ENCODE measurements around the gene EIF5B. TPM values are rescaled to one million over a fixed set of nuclear protein-coding genes. Genes with fewer than 3 reads are reported as not detected.
"Not testable (repeated sequence)": the region's sequence is repeated elsewhere in the genome, so short reads cannot be mapped to it uniquely, and the experiment has no call there.

EIF5B gene
- total RNA-seq, 4 donors from 2014 or later, result 33.0 to 71.3 (median 50.7) TPM

- ATAC-seq (no peak), DNase-seq (no peak)
- no peak overlapping the region for H3K27ac ChIP-seq
- H3K36me3 ChIP-seq, result peaks cover 0 to 81% of the 10 kb centered on the region in 2 donors
- no peaks in the 10 kb centered on the region for H3K27me3 ChIP-seq
- H3K4me3 ChIP-seq, result no peak overlapping the region
- TF ChIP-seq CTCF (IDR thresholded peaks at IDR 0.05 in 4 of 5, conservative IDR thresholded peaks at IDR 0.05 in 1 of 5), result no peak
- TF ChIP-seq POLR2A (IDR thresholded peaks at IDR 0.05), result no peak
- no peaks in the 10 kb centered on the region for H3K4me1 ChIP-seq
- in situ Hi-C loops (cut with MboI; ENCODE audit: low sequenced_read_pairs in 4 of 4) (no loop called here), intact Hi-C loops (cut with DNase I; ENCODE audit: low total_unique reads) (no loop called here)
- no peaks in the 10 kb centered on the region for H3K9me3 ChIP-seq
Measured at GRCh38 chr2:99365661-99366060, 28.5 kb downstream of the EIF5B start.

GRCh38 chr2:99368854-99369253 lies 31.7 kb downstream of the EIF5B start:
- intact Hi-C loops (cut with DNase I; ENCODE audit: low total_unique reads); H3K27me3 ChIP-seq; H3K4me3 ChIP-seq; DNase-seq; ATAC-seq; in situ Hi-C loops (cut with MboI; ENCODE audit: low sequenced_read_pairs in 4 of 4); H3K4me1 ChIP-seq; H3K27ac ChIP-seq; H3K9me3 ChIP-seq: not testable (repeated sequence)
- H3K36me3 ChIP-seq, result peaks cover 0 to 91% of the 10 kb centered on the region in 2 donors

- TF ChIP-seq POLR2A (IDR thresholded peaks at IDR 0.05) (no peak), CTCF (IDR thresholded peaks at IDR 0.05 in 4 of 5, conservative IDR thresholded peaks at IDR 0.05 in 1 of 5) (no peak)
- ATAC-seq (no peak), DNase-seq (no peak)
- Histone ChIP-seq H3K4me1 (no peaks in the 10 kb centered on the region), H3K36me3 (peaks cover 0 to 88% of the 10 kb centered on the region in 2 donors), H3K27me3 (no peaks in the 10 kb centered on the region), H3K9me3 (no peaks in the 10 kb centered on the region), H3K27ac (no peak overlapping the region), H3K4me3 (no peak overlapping the region)
- in situ Hi-C loops (cut with MboI; ENCODE audit: low sequenced_read_pairs in 4 of 4) (no loop called here), intact Hi-C loops (cut with DNase I; ENCODE audit: low total_unique reads) (no loop called here)
Measured at GRCh38 chr2:99373144-99373543, 36.0 kb downstream of the EIF5B start.

DNA sequence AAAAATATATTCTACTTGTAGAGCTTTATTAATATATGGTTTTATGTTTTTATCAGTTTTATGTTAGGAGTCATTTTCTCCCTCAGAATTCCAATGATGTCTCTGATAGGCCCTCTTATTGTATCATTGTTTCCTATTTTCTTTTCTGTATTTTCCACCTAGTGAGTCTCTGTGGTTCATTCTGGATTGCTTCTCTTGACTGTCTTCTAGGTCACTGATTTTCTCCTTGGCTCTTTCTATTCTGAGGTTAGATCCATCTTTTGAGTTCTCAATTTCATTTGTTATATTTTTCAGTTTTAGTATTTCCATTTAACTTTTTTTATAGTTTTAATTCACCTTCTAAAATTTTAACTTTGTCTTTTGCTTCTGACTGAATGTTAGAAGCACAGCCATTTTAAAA lies 37.6 kb downstream of the EIF5B start:
- Histone ChIP-seq H3K9me3 (no peaks in the 10 kb centered on the region), H3K36me3 (peaks cover 0 to 93% of the 10 kb centered on the region in 2 donors), H3K27ac (no peak overlapping the region), H3K27me3 (no peaks in the 10 kb centered on the region), H3K4me1 (no peaks in the 10 kb centered on the region), H3K4me3 (no peak overlapping the region)
- DNase-seq (no peak), ATAC-seq (no peak)
- intact Hi-C loops (cut with DNase I; ENCODE audit: low total_unique reads) (no loop called here), in situ Hi-C loops (cut with MboI; ENCODE audit: low sequenced_read_pairs in 4 of 4) (no loop called here)
- TF ChIP-seq CTCF (IDR thresholded peaks at IDR 0.05 in 4 of 5, conservative IDR thresholded peaks at IDR 0.05 in 1 of 5), result no peak
- no peak for TF ChIP-seq POLR2A (IDR thresholded peaks at IDR 0.05)

DNA sequence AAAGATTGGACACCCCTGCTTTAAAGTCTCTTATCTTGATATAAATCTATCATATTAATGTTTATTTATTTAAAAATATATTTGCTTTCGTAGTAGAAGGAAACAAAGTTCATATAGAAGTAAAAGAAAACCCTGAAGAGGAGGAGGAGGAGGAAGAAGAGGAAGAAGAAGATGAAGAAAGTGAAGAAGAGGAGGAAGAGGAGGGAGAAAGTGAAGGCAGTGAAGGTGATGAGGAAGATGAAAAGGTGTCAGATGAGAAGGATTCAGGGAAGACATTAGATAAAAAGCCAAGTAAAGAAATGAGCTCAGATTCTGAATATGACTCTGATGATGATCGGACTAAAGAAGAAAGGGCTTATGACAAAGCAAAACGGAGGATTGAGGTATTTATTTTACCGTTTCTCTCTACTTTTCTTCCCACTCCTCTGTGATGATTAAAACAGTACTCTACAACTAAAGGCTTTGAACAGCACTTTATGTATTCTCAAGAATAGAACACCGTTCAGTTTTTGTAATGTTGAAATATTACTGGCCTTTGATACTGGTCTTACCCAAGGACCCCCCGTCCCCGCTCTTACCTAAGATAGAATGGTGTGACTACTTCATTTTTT lies 39.2 kb downstream of the EIF5B start:
- intact Hi-C loops (cut with DNase I; ENCODE audit: low total_unique reads), result no loop called here
- Histone ChIP-seq H3K36me3 (peaks cover 0 to 90% of the 10 kb centered on the region in 2 donors), H3K4me1 (no peaks in the 10 kb centered on the region), H3K27me3 (no peaks in the 10 kb centered on the region), H3K9me3 (no peaks in the 10 kb centered on the region), H3K4me3 (no peak overlapping the region), H3K27ac (no peak overlapping the region)
- DNase-seq (no peak), ATAC-seq (no peak)
- in situ Hi-C loops (cut with MboI; ENCODE audit: low sequenced_read_pairs in 4 of 4), result no loop called here
- TF ChIP-seq POLR2A (IDR thresholded peaks at IDR 0.05), result no peak
- no peak for TF ChIP-seq CTCF (IDR thresholded peaks at IDR 0.05 in 4 of 5, conservative IDR thresholded peaks at IDR 0.05 in 1 of 5)

Measured in gastrocnemius medialis (tissue), 4 donors.